ENCODE measurements around the gene SLC6A9.

Gene SLC6A9

DNA sequence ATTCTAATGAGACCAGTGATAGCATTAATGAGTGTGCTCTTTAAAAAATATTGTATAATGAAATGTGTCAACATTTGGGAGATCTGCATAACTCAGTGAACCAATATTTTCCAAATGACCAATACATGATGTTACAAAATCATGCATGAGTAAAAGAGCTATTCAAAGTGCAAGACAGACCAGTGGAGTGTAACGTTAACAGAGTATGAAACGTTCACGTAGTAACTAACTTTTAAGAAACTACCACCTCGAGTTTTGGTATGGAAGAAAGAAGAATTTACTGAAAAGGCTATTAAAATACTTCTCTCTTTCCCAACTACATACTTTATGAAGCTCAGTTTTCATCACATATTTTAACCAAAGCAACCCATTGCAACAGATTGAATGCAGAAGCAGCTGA lies 9.6 kb upstream of the SLC6A9 start:
- no peak for DNase-seq (ENCODE audit: low read depth)
- TF ChIP-seq CTCF (IDR thresholded peaks at IDR 0.05; ENCODE audit: low read depth, low read length, missing control alignments) = no peak
- no peak overlapping the region for H3K4me3 ChIP-seq (ENCODE audit: low read depth, low read length)

DNA sequence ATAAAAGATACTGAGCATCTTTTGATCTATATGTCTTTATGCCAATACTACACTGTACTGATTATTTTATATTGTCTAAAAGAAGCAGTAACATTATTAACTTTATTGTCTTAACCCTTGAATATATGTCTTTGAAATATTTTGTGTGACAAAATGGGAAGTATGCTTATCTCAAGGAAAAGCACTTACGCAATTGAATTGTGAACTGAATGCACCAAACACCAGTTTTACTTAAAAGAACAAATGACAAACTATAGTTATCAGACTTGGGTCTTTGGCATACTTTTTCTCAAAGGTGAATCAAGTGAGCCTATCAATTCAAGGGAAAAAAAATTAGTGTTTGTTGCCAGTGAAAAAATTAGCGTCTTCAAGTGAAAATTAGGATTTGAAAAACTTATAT lies 9.2 kb upstream of the SLC6A9 start:
- no peak for TF ChIP-seq CTCF (IDR thresholded peaks at IDR 0.05; ENCODE audit: low read depth, low read length, missing control alignments)
- DNase-seq (ENCODE audit: low read depth) = no peak

GRCh38 chr1:44038876-44039657 lies 7.8 kb upstream of the SLC6A9 start:
- no peak for TF ChIP-seq CTCF (IDR thresholded peaks at IDR 0.05; ENCODE audit: low read depth, low read length, missing control alignments)
- H3K4me3 ChIP-seq (ENCODE audit: low read depth, low read length) = no peak overlapping the region

More for the DNA sequence above, 9.2 kb upstream of the SLC6A9 start:
- no peak overlapping the region for H3K4me3 ChIP-seq (ENCODE audit: low read depth, low read length)

GRCh38 chr1:44037154-44037553 lies 5.9 kb upstream of the SLC6A9 start:
- no peak overlapping the region for H3K4me3 ChIP-seq (ENCODE audit: low read depth, low read length)
- TF ChIP-seq CTCF (IDR thresholded peaks at IDR 0.05; ENCODE audit: low read depth, low read length, missing control alignments) = no peak
- no peak for DNase-seq (ENCODE audit: low read depth)

More at GRCh38 chr1:44038876-44039657, 7.8 kb upstream of the SLC6A9 start:
- no peak for DNase-seq (ENCODE audit: low read depth)

DNA sequence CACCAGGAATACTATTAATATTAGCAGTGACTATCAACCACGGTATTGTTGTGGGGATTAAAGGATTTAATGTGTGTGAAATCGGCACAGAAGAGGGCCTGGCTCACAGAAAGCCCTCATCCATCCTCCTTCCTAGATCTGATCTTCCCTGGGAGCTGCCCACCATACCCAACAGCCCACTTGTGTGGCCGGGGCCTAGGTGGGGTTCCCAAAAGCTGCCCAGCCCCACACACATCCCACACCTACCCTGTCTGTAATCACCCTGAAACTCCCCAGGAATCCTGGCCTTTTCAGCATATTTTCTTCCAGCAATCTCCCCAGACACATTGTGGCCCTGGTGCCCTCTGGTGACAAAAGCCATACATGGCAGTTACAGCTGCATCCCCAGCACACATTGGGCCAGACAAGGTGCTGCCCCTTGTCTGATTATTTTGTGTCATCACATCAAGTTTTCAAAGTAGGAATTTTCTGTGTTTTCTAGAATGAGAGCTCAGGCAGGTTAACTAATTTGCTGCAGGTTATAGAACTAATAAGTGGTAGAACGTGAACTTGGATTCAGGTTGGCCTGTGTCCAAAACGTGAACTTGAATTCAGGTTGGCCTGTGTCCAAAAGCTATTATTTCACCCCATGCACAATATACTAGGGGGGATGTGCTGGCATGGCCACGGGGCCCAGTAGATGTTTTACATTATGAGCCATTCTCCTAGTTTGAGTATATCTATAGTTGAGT lies 5.3 kb upstream of the SLC6A9 start:
- DNase-seq (ENCODE audit: low read depth) = no peak
- peak; percentile 85 for TF ChIP-seq CTCF (IDR thresholded peaks at IDR 0.05; ENCODE audit: low read depth, low read length, missing control alignments)
- no peak overlapping the region for H3K4me3 ChIP-seq (ENCODE audit: low read depth, low read length)

DNA sequence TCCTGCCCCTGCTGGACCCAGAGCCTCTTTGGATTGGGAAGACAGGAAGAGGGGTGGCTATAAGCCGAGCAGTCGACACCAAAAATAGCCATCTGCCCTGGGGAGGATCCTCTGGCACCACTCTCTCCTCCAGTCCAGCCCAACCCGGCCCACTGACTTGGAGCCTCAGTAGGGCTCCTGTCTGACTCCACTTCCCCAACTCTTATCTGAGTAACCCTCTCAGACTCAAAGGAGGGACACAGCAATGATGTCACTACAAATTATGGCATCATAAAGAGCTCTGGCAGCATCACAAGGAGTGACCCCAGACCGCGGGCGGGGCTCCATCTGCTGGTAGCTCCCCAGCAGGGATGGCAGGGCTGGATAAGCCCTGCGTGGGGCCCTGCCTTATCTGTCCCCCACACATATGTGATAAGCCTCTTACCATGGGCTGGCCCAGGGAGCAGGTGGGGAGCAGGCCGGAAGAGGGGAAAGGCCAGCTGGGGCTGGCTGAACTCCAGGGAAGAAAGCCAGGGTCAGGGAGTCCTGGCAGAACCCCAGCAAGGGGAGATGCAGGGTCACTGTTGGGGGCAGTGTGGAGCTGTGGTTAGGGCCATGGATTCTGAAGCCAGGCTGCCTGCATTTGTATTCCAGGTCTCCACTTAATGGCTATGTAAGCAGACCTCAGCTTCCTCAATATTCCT lies 4.6 kb upstream of the SLC6A9 start:
- no peak for DNase-seq (ENCODE audit: low read depth)
- TF ChIP-seq CTCF (IDR thresholded peaks at IDR 0.05; ENCODE audit: low read depth, low read length, missing control alignments) = no peak

More for the DNA sequence above, 4.6 kb upstream of the SLC6A9 start:
- no peak overlapping the region for H3K4me3 ChIP-seq (ENCODE audit: low read depth, low read length)
